OCI-M2 (cell line): ENCODE measurements around the gene EBNA1BP2.
"Not testable (repeated sequence)": the region's sequence is repeated elsewhere in the genome, so short reads cannot be mapped to it uniquely, and the experiment has no call there.

Source experiments
- DNase-seq: peaks from one replicate; lab custom pipeline; 2025; ENCODE audit not compliant: unreplicated experiment; lab: John Stamatoyannopoulos, UW

The EBNA1BP2 gene

GRCh38 chr1:43171876-43172526, at the start of gene EBNA1BP2, which contains the start of gene CFAP57:
Gene EBNA1BP2, minus strand, starts transcription at chr1:43172290. Its CDS starts 172 bp downstream, at chr1:43172118.
Gene CFAP57, plus strand, starts transcription at chr1:43172330. Its CDS starts 424 bp downstream, at chr1:43172754.
- peak; percentile 31 for DNase-seq

GRCh38 chr1:43221797-43222196, 49.7 kb upstream of the EBNA1BP2 start:
- DNase-seq = no peak

- no peak for DNase-seq
These were observed 49.1 kb upstream of the EBNA1BP2 start for GRCh38 chr1:43220905-43221778.

- DNase-seq = no peak
These were observed 45.7 kb upstream of the EBNA1BP2 start for GRCh38 chr1:43217747-43218146.

- DNase-seq = no peak
These were observed 42.7 kb upstream of the EBNA1BP2 start for GRCh38 chr1:43214501-43215444.

GRCh38 chr1:43208277-43208676, 36.2 kb upstream of the EBNA1BP2 start:
- not testable (repeated sequence) for DNase-seq

- no peak for DNase-seq
These were observed 35.3 kb upstream of the EBNA1BP2 start for GRCh38 chr1:43207229-43207853.

GRCh38 chr1:43206600-43207228, 34.6 kb upstream of the EBNA1BP2 start:
- no peak for DNase-seq

GRCh38 chr1:43205671-43206070, 33.6 kb upstream of the EBNA1BP2 start:
- DNase-seq = no peak

GRCh38 chr1:43204394-43204793, 32.3 kb upstream of the EBNA1BP2 start:
- DNase-seq = no peak

GRCh38 chr1:43203859-43204258, 31.8 kb upstream of the EBNA1BP2 start:
- no peak for DNase-seq

GRCh38 chr1:43199093-43199726, 27.1 kb upstream of the EBNA1BP2 start:
- no peak for DNase-seq

GRCh38 chr1:43197343-43198127, 25.4 kb upstream of the EBNA1BP2 start:
- no peak for DNase-seq

- no peak for DNase-seq
These were observed 22.4 kb upstream of the EBNA1BP2 start for GRCh38 chr1:43194509-43194908.

- DNase-seq = no peak
These were observed 16.0 kb upstream of the EBNA1BP2 start for GRCh38 chr1:43188106-43188505.

GRCh38 chr1:43184995-43185394, 12.9 kb upstream of the EBNA1BP2 start:
- no peak for DNase-seq

- DNase-seq = no peak
These were observed 12.3 kb upstream of the EBNA1BP2 start for GRCh38 chr1:43184388-43184787.

- DNase-seq = no peak
These were observed 5.6 kb upstream of the EBNA1BP2 start for GRCh38 chr1:43177691-43178090.

- DNase-seq = no peak
These were observed 2.8 kb upstream of the EBNA1BP2 start for GRCh38 chr1:43174873-43175272.
